GM19351 (cell line): ENCODE results near the gene FAM204A.

ENCODE experiments used
- ATAC-seq: cut with Tn5 transposase; IDR thresholded peaks from one replicate; pipeline ENCODE4 v1.9.1; 2021; ENCODE audit warnings: mild to moderate bottlenecking, moderate library complexity; ENCODE audit not compliant: unreplicated experiment

FAM204A gene

DNA sequence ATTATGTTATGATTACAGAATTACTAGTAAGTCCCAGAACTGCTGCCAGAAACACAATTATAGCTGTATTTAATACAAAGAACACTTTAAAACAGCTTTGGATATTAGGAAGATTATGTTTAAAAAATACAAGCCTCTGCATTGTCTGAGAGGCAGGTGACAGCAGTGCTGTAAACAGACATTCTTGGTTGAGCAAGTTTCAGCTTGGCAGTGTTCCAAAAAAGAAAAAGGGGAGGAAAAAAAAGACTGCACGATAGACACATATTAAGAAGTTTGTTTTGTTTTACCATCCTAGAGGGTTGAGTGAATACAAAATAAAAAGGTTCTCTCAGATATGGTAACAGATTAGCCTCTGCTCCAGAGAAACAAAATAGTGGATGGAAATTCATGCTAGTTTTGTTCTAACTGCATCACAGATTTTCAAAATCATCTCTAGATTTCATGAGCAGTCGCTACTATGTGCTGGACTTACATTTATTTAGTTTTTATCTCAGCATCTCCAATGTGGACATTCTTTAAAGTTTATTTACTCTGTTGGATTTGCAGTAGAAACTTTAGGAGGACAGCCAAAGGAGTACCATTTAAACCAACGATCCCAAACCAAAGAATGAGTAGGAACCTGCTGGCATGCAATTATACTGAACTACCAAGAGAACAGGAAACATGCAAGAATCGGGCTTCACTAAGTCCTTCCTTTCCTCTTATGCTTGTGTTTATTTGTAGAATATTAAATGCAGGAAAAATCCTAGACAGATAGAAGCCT is 9.0 kb downstream of the FAM204A start:
- ATAC-seq: no peak

DNA sequence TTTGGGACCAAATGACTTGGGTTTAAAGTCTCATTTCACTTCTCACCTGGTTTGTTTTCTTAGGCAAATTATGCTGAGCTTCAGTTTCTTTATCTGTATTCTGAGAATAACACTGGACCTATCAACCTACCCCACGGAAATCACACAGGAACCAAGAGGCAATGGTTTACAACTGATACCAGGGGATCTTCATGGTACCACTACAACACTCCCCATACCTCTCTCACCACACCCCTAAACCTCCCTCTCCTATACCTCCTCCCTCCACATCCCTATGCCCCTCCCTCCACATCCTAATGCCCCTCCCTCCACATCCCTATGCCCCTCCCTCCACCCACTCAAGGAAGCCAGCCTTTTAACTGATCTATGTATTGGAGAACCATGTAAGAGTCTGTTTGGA is 9.9 kb downstream of the FAM204A start:
- ATAC-seq: peak; percentile 82

DNA sequence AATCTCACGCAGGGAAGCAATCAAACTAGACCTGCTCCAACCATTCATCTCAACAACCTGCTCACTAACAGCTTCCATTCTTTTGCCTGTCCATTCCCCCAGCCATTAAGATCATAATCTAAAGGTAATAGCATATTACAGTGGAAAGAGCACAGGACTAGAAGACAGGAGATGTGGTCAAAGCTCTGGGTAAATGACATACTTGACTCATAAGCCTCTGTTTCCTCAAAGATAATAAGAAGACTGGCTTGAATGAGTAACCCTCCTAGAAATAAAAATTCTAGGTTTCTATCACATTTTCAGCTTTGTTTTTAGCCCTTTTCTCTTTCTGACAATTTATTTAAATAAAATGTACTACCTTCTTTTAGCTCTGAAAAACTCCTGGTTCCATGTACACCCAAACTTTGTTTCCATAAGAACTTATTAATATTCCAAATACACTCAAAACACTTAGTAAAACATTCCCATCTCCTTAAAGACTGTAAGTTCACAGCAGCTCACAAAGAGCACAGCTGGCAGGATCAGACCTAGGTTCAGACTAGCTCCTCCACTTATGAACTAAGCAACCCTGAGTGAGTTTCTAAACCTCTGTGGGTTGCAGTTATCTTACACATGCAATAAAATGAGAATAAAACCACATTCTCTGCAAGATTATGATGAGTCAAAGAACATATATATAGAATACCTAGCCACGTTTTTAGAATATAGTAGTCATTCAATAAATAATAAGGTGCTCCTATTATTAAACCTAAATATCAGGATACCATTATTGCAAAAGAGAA is 11.6 kb downstream of the FAM204A start:
- ATAC-seq: no peak

DNA sequence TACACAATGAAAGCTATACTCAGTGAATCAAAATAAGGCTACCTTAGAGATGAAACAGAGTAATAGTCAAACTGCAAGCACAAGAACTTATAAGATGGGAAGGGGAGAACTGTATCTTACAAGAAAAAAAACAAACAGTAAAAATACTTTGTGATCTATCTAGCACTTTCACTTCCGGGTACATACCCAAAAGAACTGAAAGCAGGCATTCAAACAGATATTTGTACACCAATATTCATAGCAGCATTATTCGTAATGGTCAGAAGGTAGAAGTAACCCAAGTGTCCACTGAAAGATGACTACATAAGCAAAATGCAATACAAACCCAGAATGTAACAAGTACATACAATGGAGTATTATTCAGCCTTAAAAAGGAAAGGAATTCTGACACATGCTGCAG is 18.0 kb downstream of the FAM204A start:
- peak; percentile 72 for ATAC-seq

DNA sequence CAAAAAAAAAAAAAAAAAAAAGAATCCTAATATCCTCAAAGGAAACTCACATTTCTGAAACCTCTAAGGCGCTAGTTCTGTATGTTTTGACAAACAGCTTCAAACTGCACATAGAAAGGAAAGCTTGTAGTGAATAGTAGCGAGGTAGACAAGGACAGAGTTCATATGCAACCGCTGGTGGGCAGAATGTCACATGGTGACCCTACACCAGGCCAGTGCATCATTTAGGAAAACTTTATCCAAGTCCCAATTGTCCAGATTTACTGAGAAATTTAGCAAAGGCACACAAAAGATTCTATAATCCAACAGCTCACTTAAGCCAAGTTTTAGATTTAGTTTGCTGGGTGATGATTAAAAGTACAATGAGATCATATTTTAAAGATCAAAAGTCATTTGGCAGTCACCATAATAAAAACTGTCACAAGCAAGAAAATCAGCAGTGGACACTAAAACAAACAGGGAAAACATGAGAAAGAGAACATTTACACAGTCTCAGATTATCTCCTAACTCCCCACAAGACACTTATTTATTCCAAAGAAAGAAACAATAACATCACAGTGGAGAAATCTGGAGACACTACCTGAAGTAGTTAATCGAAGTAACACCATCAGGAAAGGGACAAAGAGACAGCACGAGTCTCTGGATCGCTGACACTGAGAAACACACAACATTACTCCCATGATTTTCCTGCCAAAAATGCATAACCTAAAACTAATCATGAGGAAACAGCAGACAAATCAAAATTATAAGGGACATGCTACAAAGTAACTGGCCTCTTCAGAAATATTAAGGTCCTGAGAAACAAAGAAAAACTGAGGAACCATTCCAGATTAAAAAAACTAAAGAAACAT is 20.2 kb downstream of the FAM204A start:
- no peak for ATAC-seq

DNA sequence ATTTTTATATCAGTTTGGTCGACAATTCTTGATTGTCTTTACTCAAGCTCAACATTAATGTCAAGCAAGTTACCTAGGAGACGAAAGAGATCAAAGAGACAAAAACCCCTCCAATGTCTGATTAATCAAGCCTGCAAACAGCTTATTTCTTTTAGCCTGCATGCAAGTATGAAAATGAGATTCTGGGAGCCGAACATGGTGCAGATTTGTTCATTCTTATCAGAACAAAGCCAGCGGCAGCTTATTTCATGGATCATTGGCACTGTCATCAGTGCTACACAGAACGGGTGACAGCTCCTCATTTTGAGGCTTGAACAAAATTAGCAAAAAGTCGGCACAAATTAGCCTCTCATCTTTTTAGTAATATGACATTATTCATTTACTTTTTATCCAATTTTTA is 26.5 kb downstream of the FAM204A start:
- no peak for ATAC-seq

DNA sequence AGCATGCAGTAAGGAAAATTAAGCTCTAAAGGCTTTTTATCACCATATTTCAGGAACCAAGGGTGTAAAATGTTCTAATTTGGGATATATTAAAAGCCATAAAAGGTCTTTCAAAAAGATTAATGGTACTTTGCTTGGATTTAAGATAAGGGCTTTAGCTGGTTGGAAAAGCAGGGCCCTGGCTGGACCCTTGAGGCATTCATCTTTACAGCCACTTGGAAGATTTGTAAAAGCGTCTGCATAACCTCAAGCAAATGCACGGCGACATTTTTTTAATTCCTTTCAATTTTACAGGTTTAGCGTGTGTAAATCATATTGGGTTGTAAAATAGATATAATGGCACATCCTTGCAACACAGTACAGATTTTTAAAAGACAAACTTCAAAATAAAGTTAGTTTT is 27.2 kb downstream of the FAM204A start:
- ATAC-seq: no peak

DNA sequence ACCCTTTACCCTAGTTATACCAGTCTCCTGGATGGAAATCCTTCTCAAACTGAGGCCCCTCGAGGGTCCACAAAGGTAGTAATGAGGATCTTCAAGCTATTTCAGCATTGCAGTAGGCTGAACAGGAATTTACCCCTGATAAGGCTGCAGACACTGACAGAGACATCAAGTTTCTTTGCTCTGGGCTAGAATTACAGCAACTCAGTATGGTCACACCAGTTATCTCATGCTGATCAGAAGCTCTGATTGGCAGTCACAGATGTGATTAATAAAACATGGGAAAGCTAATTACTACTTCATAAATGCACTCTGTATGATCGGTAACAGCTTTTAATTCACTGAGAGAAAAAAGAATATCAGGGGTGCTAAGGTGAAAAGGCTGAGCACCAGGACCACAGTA is 30.6 kb downstream of the FAM204A start:
- ATAC-seq: no peak

DNA sequence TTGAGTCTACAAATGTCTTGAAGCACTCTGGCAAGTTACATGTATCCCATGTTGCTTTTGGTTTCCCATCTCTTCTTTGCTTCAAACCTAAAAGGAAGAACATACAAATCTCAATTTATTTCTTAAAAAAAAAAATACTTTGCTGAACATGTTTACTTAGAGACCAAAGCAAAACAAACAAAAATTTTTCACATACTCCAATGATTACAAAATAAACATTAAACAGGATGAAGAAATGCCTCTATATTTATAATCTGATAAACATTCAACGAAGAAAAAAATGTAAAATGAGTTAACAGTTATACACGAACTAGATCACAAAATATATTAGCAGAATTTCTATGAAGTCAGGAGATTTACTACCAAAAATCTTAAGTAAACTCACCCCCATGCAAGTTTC is 31.3 kb downstream of the FAM204A start:
- no peak for ATAC-seq

DNA sequence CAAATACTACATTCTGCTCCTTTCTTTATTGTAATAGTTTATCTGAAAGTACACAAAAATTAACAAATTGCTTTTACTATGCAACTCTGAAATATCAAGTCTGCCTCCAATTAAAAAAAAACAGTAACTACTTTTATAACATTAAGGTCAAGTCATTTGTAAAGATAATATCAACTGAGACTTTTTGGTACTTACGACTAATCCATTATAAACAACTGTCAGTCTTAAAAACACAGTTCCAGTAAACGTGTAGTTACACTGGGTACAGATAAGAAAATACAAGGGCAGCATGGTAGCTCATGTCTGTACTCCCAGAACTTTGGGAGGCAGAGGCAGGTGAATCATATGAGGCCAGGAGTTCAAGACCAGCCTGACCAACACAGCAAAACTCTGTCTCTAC is 32.2 kb downstream of the FAM204A start:
- ATAC-seq: no peak

DNA sequence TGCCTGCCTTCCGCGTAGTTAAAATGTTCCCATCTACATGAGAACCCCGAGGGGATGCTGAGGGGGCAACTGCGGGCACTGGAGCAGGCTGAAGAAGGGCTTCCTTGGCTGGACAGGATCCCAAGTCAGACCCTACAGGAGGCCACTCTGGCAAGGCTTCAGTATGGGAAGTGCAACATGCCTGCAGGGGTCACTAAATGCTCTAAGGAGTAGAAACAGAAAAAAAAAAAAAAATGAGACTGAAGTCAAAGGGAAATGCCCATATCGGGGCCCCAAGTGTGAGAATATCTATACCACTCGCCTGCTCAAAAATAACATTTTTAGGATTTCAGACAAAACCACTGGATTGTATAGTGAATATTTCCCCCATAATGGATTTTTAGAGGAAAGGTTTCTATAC is 33.5 kb downstream of the FAM204A start:
- no peak for ATAC-seq

DNA sequence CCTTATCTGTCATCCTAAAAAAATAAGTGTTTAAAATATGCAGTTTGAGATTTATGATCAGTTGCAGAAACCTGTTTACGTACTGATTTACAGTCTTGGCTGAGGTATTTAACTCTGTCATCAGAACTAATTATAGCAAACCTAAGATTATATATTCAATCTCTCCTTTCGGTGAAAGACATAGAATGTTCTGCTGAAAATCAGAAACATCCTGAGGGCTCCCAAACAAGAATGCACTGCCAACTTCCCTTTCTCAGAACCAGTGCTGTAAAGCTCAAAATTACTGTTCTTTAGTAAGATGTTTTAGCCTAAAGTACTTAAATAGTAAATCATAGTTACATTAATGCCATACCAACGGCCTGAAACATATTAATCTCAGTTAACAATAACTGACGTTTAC is 34.3 kb downstream of the FAM204A start:
- ATAC-seq: no peak

DNA sequence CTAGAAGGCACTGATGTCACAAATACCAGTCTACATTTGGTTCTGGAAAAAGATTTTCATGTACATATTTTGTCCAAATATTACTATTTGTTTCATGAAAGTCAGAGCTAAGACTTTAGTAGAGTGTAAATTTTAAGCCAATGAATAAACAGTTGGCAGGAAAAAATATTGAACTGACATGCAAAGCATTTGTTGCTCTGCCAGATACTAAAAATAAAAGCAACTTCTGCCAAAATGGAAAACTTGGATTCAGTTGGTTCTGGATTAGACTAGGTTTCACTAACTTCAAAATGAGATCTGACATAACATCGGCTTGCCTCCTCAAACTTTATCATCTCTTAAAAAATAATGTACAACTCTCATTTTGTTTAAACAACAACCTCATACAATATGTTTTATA is 34.9 kb downstream of the FAM204A start:
- ATAC-seq: no peak

DNA sequence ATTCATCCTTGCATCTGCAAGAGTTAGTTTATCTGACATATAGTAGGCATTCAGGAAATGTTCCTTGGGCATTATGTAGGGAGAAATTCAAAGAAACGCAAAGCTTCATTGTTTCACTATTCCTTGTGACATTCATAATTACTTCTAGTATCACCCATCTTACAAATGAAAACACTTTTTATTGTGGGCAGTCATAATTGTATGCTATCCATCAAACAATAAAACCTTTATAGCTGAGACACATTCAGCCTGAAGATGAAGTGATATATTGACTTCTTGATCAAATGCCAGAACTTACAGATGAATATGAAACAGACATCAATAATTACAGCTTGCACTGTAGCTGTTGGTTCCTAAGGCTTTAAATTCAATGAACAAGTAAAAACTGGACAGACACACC is 36.4 kb downstream of the FAM204A start:
- ATAC-seq: no peak

DNA sequence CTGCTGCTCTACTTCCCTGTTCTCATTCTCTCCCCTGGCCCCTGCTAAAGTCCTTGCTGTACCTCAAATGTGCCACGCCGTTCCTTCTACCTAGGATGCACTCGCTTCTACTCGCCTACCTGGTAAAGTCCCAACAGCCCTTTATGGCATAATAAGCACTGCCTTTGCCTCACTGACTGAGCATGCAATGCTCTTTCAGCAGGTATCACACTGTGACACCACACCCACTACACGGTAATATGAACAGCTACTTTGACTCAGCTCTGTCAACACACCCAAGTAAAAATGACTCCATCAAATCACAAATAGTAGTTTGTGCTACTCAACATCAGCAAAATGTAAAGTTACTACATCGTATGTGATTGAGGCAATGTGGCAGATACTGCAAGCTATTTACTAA is 37.6 kb downstream of the FAM204A start:
- no peak for ATAC-seq

DNA sequence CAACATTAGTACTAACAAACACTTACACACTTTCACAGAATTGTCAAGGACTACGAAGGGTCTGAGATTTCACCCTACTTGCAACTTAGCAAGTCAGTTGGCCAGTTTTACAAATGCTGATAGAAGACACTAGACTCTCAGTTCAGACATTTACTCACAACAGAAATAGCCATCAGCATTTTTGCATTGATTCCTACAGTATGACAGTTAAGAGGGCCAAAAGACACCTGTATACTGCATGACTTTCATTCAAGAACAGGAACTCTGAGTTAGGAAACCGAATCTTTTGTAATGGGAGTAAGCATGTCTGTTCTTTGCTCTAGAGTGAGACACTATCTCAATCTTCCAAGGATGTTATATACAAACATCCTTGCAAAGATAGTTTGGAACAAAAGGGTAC is 40.9 kb downstream of the FAM204A start:
- no peak for ATAC-seq

DNA sequence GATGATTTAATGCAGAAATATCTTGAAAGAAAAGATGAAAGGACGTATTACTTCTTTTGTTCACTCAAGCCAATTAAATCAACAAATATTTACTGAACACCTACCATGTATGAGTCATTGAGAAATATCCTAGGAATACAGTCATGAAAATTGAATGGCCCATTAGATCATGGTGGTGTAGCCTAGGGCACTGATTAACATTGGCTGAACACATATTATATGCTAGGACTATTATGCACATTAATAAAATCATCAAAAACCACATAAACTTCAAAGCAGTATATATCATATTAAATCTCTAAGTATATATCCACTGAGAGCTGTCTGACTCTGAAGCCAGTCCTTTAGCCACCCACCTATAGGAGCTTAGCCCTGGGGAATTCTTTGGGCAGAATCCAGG is 41.8 kb downstream of the FAM204A start:
- ATAC-seq: no peak

DNA sequence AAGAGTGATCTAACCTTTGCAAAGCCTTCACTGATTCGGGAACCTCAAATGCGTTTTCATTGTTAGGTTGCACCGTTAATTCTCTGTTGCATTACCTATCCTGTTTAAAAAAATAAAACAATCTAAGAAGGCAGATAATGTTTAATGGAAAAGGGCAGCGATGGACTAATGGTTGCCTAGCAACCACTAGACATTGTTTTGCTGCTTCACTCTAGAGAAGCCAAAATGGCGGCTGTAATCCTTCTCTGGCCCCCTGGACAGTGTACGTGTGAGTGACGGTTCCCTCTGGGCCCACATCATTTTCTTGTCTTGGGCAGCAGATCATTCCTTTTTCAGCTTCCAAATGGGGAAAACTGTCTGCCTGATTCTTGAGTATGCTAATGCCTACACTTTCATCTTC is 43.3 kb downstream of the FAM204A start:
- no peak for ATAC-seq

DNA sequence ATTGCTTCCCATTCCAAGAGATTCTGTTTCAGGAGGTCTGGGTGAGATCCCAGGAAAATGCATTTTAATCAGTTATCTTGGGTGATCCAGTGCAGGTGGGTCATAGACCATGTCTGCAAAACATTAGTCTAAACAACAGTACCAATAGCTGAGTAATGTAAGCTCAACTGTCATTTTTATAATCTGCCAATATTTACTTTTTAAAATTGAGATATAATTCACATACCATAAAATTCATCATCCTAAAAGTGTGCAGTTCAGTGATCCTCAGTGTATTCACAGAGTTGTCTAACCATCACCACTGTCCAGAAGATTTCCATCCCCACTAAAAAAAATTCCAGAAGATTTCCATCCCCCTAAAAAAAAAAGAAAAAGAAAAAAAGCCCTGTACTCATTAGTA is 51.0 kb downstream of the FAM204A start:
- no peak for ATAC-seq

DNA sequence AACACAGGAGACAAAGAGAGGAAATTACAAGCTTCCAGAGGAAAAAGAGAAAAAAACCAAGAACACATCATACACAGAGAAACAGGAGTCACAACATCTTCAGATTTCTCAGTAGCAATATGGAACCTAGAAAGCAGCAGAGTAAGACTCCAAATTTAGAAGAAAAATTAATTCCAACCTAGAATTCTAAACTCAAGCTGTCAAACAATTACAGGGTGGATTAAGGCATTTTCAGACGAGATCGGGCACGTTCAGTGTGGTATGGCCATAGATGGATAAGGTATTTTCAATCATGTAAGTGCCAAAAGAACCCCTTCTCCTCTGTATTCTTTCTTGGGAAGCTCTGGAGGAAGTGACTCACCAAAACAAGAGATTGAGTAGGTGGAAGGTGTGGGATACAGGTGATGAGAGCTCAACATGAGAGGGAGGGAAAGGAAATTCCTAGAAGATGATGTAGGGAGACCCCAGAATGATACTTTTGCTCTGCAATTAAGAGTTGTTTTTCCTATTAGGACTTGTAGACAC is 51.6 kb downstream of the FAM204A start:
- no peak for ATAC-seq

DNA sequence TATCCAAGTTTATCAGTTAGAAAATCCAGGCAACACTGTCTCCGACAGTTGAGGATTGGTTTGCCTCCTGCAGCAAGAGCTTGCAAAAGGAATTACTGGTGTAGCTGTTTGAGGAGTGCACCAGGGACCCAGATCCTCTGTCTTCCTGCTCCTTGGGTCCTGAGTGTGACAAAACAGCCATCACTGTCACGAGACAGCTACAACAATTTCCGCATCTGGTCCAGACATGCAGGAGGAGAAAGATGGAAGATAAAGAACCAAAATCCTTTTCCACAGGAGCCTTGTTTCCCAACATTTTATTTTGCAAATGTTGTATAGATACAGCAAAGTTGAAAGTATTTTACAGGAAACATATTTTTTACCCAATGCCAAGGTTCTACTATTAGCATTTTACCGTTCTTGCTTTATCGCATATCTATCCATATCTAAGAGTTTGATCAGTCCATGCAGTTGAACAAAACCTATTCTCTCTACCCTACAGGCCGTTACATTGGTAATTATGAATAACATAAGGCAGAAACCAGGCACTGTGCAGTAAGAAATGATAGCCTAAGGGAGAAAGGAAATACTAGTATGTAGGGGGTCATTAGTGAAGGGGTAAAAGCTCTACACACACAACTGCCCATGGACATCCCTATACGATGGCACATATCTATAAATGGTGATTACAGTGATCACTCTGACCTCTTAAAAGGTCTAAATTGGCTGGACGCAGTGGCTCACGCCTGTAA is 54.9 kb downstream of the FAM204A start:
- ATAC-seq: no peak
